HG03097 (cell line): ENCODE data around the gene NRXN3.
"Not testable (repeated sequence)": the region's sequence is repeated elsewhere in the genome, so short reads cannot be mapped to it uniquely, and the experiment has no call there.

Experiments used
- ATAC-seq: cut with Tn5 transposase; IDR thresholded peaks from one replicate; pipeline ENCODE4 v1.9.1; 2021; ENCODE audit not compliant: unreplicated experiment, low FRiP score

Gene NRXN3

DNA sequence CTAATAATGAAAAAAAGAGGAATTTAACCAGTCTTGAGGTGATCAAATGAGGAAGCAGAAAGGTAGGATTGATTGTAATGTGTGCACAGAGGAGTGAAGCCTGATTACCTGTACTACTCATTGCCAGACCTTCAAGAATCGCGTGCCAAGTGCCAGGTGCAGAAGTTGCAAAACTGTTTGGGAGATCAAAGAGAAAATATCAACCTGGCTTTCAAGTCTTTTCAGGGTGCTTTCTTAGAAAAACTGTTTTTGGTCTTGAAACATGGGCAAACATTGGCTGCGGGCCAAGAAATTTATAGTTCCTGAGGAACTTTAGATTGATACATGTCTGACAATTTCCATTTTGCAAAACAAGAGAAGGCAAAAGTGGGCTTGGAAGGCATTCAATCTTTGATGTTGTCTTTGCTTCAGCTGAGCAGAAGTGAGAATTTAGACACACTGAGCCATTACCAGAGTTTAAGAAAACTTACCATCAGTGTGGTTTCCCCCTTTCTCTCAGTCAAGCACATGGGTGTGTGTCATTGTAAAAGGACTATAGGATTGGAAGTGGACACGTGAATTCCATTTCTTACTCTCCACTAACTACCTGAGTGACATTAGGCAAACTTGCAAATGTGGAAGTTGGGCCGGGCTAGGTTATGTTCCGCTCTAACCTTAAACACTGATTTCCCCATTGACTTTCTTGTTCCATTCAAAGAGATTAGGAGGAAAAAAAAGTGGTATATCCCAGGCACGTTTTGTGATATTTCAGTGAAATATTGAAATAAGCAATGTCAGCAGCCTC, 1555.0 kb downstream of the NRXN3 start:
- ATAC-seq, result no peak

DNA sequence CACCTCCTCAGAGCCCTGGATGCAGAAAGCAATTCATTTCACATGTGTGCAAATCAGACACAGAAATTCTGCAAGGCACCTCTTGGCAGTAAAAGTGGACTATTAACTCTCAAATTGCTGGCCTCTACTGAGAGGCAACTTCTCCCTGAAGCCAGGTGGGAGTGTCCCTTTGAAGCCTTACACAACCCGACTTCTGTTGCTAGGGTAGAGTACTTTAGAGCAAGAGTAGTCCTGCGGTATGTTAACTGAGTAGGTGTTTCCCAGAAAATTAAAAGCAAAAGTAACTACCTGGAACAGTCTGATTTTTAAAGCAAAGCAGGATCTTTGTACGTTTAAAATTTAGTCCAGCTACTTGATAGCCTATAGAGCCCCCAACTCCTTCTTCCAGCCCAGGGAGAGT, 1557.7 kb downstream of the NRXN3 start:
- no peak for ATAC-seq

DNA sequence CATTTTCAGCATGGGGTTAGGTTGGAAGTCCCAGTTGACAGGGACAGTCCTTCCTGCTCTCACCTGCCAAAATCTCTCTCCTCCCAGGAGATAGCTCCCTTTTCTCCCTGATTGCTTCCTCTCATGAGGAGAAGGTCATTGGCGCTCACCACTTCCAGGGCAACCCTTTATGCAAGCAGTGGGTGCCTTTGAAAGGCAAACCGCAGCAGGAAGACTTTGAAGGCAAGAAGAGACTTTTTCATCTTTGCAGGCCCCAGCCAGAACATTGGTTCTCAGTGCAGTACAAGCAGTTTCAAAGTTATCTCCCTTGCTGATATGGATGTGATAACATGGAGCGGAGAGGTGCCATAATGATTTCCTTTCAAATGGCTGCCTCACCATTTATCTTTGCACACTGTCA, 1558.2 kb downstream of the NRXN3 start:
- no peak for ATAC-seq

DNA sequence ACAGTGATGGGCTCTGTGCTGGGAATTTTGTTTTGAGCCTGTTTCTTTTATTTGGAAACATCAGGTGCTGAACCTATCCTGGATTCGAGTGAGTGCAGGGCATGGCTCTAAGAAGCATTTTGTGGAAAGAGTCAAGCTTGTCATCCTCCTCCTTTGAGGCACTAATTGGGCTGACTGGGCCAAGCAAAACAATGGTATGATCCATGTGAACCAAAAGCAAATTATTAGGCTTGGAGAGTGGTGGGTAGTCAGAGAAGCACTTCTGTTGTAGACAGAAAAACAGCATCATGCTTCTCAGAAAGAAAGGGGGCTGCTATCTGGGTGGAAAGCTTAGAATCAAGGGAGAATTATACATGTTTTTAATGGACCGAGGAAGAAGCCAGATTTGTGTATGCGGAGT, 1559.6 kb downstream of the NRXN3 start:
- no peak for ATAC-seq

DNA sequence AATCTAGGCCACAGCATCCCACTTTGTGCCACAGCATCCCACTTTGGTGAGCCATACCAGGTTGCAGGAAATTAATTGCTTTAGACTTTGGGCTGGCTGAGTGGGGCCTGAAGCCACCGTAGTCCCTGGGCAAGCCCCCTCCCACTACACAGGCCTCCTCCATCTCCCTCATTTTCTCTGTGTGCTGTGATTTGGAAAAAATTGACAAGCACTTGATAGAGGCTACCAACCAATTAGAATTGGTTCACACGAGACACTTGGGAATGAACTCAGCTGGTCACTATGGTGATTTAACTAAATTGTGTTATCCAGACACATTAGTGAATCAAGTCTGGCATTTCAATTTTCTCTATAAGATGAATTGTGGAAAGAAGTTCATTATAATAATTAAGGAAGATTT, 1560.0 kb downstream of the NRXN3 start:
- no peak for ATAC-seq

DNA sequence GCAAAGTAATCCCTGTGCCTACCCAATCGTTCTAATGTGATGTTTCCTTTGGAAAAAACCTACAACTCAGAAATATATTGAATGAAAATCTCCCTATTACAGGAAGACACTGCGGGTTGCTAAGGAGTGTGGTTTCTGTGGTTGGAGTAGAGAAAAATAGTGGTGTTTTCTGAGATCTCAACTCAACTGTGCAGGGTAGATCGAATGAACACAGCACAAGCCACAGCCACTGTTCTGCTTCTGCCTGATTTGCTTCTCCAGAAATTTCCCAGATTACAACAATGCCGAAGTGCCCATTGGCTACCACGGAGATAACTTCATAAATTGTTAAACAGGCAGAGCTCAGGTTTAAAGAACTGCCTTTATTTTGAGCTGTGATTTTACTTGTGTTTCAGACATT, 1560.8 kb downstream of the NRXN3 start:
- ATAC-seq, result no peak

DNA sequence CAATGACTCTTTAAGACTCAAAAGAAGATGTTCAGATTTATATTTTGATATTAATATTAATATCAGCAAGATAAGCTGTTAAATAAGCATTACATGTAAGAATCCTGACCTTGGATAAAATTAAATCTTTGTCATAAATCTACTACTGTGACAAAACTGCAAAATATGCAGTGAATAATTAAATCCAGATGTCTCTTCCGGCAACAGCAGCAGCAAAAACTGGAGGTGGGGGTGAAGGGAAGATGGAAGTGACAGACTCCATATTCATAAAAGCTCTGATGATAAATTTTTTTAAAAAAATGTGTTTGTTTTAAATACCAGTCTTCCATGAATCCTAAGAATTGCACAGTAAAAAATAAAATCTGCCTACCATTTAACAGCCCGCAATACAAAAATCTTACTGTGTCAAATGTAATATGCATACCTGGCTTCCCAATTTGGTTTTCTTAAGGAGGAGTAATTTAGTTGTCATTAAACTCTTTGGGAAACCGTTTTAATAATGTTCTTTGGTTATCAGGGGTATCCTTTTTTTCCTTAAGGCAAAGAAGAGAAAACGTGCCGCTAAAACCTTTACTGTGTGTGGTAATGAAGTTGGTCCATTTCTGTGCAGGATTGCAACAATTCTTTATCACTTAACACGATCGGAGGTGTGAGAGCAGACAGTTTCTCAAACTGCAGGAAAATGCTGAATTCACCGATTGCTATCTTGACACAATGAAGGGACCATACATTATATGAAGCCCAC, 1562.9 kb downstream of the NRXN3 start:
- ATAC-seq, result no peak

DNA sequence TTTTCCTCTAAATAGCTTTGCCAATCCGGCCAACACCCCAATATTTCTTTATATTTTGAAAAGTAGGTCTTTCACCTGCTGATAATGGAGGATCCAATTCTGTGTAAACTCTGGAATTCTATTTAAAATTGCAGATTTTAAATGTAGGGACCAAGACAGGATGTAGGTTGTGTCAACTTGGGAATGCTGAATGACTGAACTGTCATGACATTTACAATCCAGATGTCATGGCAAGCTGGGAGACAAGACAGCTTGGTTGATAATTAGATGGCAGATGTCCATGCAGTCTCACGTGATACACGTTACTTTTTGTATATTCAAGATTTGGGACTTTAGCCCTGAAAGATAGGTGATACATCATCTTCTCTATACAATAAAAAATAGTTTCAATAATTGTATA, 1564.0 kb downstream of the NRXN3 start:
- no peak for ATAC-seq

DNA sequence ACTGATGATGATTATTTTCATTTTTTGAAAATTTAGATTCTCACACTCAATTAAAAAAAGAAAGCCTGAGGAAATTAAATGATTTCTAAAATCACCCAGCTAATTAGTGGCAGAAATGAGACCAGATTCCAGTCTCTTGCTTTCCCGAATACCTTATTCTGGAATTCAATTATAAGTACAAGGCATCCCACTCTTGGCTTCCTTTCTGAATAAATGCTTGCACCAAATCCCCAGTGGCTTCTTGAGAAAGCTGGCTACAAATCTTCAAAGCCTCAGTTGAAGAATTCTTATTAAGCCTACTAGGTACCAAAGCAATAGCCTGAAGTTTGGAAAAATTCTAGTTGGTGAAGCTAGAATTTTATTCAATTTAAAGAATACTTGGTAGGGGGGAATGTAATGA, 1564.5 kb downstream of the NRXN3 start:
- no peak for ATAC-seq

DNA sequence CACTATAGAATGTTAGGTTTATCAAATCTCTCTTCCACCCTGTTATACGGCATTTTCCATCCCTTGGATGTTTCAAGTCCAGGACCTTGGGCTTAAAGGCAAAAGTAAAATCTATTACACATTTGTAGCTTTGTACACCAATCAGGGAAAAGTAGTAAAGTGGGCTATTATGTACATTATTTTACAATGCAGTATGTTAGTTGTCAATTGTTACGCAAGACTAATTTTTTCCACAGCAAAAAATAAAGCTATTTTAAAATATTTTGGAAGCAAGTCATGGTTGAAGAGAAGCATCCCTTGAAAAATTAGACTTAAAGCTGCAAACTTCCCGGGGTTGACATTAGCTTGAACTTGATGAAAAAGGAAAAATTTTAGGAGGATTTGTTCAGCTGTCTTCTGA, 1564.9 kb downstream of the NRXN3 start:
- no peak for ATAC-seq

DNA sequence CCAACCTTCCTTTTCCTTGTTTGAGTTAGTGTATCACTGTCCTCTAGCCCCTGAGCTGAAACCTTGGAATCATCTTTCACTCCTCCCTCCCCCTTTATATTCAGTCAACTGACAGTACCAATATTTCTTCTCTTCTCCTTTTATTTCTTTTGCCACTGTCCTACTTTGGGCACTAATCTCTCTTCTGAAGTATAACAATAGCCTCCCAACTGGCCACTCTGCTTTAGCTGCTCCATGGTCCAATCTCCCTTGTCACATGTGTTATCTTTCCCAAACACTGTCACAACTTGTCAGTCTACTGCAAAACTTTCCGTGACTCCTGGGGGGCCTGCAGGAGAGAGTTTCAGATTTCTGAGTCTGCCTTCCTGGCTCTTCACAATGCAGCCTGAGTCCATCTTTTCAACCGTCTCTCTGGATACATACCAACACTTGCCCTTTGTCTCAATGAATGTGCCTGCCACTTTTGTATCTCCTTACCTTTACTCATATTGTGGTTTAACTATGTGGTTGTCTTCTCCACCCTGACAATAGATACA, 1570.0 kb downstream of the NRXN3 start:
- ATAC-seq, result no peak

DNA sequence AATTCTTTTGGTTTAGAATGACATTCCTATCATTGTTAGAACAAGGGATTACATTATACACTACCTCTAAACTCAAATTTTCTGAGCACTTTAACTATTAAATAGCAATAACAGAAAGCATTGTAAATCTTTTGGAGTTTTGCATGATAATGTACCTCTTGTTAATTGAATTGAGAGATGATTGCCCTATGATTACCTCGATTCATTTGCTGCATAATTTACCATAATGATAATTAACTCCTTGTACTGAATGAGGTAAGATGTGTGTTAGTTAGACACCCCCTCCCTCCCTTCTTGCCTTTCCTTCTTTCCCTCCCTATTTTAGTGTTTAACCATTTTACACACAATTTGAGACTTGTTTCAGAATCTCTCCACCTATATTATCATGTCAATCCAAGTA, 1572.0 kb downstream of the NRXN3 start:
- ATAC-seq, result no peak

DNA sequence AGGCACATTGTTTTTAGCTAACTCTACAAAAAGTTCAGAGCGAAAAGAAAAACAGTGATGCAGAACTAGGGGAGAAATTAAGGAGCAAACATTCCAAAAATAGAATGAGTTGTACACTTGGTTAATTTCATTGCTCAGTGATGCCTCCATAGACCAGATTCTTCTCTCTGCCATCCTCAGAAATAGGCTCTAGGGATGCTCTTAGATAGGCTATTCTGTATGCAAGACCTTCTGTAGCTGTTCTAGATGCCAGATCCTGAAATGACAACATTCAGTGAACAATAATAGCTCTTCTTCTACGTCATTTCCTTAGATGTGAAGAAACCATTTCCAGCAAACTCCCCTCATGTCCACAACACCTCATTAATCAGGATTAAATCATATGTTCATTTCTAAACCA, 1574.9 kb downstream of the NRXN3 start:
- ATAC-seq, result no peak

DNA sequence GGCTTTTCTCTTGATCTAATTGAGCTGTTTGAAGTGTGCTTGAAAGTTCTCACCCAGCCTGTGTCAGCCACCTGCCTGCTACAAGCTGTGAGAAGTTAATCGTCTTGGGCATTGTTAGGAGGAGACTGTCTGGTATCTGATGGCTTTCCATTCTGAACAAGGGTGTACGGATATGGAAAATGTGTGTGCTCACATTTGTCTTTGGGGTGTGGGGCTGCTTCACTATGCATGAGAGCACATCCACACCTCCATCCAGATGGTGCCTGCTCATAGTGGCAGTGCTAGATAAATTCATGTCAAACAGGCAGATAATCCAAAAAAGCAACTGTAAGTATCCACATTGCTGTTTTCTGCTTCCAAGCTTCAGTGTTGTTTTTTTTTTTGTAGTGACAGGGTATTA, 1578.9 kb downstream of the NRXN3 start:
- ATAC-seq, result no peak

DNA sequence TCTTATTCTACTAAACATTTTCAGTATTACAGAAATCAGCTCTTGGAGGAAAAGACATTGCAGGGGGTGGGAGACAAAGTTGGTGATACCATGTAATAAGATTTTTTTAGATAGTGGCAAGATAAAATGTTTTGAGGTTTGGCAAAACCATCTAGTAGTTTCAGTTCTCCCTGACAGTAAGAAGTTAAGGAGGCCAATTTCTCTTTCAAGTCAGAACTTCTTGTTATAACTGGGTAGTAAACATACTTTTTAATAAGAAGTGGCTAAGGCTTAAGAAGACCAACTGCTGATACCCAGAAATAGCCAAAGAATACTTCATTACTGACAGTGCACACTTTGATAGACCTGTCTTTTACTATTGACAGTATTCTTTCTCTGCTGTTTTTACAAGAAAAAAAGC, 1588.8 kb downstream of the NRXN3 start:
- ATAC-seq, result no peak

DNA sequence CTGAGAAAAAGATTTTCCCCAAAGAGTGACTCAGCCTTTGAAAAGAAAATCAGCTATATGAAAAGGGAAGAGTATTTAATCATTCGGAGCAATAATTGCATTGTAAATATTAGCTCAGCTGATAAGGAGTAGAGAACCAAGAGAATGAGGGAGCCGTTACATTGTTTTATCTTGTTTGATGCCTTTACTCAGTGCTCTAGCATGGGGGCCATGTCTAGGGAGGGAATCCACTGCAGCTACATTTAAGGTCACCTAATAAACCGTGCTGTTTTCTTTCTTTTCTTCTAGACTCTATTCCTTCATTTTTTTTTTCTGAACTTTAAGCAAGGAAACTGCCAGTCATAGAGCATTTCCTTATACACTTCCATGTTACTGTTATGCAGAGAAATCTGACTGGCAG, 1594.2 kb downstream of the NRXN3 start:
- no peak for ATAC-seq

DNA sequence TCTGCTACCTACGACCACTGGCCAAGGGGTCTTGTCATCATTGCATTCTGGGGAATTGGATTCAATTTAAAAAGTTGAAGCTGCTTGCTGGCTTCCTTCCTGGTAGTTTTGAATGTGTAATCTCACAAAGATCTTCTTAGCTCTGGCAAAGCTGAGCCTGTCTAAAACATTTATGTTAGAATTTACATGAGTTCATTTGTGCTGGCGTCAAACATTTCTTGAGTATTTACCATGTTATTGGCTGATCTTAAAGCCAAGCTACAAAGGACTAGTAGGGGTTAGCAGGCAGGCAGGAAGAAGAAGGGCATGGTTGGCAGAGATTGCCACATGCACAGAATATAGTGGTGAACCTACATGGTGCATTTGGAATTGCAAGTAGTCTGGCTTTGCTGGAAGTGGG, 1596.3 kb downstream of the NRXN3 start:
- ATAC-seq, result no peak

DNA sequence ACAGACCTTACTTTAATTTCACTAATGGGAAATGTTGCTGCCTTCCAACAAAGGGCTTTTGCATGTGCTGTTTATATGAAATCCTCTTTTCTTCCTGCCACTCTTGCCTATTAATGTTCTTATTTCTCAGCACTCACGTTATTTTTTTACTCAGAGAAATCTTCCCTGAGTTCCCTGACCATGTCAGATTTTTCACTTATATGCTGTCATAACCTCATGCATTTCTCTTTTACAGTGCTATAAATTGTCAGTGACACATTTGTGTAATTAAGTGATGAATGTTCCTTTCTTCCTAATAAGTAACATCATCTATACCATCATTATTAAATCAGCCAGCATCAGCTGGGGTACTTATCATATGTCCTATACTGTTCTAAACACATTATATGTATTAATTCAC, 1597.1 kb downstream of the NRXN3 start:
- no peak for ATAC-seq

DNA sequence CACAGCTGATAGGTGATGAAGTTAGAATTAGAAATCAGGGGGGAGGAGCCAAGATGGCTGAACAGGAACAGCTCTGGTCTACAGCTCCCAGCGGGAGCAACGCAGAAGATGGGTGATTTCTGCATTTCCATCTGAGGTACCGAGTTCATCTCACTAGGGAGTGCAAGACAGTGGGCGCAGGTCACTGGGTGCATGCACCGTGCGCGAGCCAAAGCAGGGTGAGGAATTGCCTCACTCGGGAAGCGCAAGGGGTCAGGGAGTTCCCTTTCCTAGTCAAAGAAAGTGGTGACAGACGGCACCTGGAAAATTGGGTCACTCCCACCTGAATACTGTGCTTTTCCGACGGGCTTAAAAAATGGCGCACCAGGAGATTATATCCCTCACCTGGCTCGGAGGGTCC, 1597.5 kb downstream of the NRXN3 start:
- ATAC-seq, result not testable (repeated sequence)

DNA sequence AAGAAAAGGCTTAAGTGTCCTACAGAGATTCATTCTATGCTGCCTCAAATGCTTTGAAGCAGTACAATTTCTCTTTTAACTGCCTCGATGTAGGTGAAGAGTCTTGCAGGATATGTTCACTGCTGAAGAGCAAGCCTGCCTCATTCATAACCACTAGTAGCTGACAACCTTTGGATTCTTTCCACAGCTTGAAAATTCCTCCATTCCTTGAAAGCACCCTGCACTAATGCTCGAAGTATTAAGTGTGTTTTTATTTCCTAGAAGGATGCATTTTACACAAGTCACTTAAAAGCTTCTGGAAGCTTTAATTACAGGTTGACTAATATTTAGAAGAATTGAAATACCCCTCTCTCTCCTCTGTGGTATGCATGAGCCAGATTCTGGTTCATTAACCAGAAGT, 1611.7 kb downstream of the NRXN3 start:
- ATAC-seq, result no peak

DNA sequence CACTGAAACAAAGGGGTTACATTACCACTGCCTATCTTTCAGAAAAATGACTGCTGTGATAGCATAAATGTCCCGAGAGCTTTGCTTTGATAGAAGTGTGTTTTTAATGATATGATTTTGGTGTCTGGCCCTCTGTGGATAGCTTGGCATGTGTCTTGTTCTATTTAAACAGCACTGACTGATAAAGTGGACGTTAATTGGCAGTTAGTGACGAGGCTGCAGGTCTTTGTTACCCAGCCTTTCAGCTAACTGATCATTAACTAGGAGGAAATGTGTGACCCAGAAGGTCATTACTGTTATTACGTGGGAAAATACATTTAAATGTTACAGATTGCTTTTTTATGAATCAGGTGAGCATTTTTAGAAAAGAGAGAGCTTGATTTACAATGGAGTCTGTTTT, 1612.9 kb downstream of the NRXN3 start:
- ATAC-seq, result no peak

DNA sequence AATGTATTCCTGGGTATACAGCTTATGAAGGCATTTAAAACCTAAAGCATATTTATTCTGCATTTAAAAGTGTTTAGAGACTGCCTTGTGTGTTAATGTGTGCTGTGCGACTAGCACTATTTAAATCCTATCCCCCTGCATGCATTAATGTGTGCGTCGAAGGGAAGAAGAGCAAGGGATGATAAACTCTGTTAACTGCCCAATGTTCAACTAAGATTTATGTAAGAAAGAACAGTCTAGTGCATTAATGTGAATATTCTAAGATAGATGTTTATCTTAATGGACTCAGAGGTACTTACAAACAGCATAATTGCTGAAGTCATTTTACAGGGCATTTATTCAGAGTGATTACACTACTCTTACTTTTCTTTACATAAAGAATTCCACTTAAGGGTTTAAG, 1616.3 kb downstream of the NRXN3 start:
- ATAC-seq, result no peak
